ENCODE measurements around the gene RTEL1. TPM values are rescaled to one million over a fixed set of nuclear protein-coding genes. Genes with fewer than 3 reads are reported as not detected.

The RTEL1 gene
- polyA plus RNA-seq, 1 experiment: 11.3 TPM

DNA sequence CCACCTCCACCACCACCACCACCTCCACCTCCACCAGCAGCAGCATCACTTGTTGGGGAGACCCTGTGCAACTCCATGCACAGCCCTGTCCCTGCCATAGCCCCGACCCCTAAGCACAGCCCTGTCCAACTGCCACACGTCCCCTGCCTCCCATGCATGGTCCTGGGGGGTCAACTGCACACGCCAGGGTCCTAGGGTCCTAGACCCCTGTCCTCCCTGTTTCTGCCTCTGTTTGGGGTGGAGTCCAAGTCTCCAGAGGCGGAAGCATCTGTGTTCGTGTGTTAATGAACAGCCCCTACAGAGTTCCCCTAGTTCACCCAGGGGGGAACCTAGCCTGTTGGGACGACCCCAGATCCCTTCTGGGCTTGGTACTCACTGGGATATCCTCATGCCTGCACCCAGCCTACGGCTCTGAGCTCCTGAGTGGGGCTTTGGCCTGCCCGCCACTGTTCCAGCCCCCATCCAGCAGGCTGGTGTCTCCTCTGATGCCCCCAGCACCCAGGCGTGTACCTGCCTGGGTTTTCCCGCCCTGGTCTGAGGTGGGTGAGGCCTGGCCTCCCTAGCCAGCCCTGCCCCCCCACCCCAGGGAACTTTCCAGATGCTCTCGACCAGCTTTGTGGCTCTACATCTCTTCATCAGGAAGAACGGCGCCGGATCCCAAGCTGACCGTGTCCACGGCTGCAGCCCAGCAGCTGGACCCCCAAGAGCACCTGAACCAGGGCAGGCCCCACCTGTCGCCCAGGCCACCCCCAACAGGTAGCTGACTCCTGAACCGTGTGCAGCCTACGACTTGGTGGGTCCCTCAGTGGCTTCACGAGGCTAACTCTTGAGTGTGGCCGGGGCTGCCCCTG lies 35.8 kb downstream of the RTEL1 start:
- CTCF ChIA-PET: no interaction called here
- no peaks in the 10 kb centered on the region for H3K27me3 ChIP-seq (ENCODE audit: control insufficient read depth, insufficient read depth, low read length)
- H3K4me3 ChIP-seq (ENCODE audit: low read depth, low read length): no peak overlapping the region
- DNase-seq (ENCODE audit: low read depth, low spot score): no peak
- H3K27ac ChIP-seq (ENCODE audit: low read depth, low read length): no peak overlapping the region
- TF ChIP-seq, protein P1, sequence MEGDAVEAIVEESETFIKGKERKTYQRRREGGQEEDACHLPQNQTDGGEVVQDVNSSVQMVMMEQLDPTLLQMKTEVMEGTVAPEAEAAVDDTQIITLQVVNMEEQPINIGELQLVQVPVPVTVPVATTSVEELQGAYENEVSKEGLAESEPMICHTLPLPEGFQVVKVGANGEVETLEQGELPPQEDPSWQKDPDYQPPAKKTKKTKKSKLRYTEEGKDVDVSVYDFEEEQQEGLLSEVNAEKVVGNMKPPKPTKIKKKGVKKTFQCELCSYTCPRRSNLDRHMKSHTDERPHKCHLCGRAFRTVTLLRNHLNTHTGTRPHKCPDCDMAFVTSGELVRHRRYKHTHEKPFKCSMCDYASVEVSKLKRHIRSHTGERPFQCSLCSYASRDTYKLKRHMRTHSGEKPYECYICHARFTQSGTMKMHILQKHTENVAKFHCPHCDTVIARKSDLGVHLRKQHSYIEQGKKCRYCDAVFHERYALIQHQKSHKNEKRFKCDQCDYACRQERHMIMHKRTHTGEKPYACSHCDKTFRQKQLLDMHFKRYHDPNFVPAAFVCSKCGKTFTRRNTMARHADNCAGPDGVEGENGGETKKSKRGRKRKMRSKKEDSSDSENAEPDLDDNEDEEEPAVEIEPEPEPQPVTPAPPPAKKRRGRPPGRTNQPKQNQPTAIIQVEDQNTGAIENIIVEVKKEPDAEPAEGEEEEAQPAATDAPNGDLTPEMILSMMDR (IDR thresholded peaks at IDR 0.05; ENCODE audit: low read depth, low read length): no peak
- H3K9me3 ChIP-seq (ENCODE audit: control insufficient read depth, insufficient read depth, low read length): no peaks in the 10 kb centered on the region; the same call in 1 of the 2 replicates
- POLR2A ChIA-PET: interaction anchor here (0.6 kb wide), 1 partner anchor 17 kb away, joined by 4 read pairs; no protein-coding TSS in a partner anchor

DNA sequence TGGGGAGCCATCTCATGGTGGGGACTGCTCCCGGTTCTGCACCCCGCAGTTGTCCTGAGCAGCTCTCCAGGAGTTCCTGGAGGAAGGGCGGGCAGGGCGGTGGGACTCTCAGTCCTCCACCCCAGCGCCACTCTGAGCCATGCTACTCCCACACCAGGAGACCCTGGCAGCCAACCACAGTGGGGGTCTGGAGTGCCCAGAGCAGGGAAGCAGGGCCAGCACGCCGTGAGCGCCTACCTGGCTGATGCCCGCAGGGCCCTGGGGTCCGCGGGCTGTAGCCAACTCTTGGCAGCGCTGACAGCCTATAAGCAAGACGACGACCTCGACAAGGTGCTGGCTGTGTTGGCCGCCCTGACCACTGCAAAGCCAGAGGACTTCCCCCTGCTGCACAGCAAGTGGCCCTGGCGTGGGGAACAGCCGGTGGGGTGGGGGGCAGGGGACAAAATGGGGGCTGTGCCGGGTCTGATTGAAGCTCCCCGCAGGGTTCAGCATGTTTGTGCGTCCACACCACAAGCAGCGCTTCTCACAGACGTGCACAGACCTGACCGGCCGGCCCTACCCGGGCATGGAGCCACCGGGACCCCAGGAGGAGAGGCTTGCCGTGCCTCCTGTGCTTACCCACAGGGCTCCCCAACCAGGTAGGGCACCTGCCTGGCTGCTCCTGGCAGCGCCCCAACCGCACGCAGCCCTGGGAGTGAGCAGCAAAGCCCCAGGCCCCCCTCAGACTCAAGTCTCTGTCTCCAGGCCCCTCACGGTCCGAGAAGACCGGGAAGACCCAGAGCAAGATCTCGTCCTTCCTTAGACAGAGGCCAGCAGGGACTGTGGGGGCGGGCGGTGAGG lies 36.7 kb downstream of the RTEL1 start:
- no peak for DNase-seq (ENCODE audit: low read depth, low spot score)

DNA sequence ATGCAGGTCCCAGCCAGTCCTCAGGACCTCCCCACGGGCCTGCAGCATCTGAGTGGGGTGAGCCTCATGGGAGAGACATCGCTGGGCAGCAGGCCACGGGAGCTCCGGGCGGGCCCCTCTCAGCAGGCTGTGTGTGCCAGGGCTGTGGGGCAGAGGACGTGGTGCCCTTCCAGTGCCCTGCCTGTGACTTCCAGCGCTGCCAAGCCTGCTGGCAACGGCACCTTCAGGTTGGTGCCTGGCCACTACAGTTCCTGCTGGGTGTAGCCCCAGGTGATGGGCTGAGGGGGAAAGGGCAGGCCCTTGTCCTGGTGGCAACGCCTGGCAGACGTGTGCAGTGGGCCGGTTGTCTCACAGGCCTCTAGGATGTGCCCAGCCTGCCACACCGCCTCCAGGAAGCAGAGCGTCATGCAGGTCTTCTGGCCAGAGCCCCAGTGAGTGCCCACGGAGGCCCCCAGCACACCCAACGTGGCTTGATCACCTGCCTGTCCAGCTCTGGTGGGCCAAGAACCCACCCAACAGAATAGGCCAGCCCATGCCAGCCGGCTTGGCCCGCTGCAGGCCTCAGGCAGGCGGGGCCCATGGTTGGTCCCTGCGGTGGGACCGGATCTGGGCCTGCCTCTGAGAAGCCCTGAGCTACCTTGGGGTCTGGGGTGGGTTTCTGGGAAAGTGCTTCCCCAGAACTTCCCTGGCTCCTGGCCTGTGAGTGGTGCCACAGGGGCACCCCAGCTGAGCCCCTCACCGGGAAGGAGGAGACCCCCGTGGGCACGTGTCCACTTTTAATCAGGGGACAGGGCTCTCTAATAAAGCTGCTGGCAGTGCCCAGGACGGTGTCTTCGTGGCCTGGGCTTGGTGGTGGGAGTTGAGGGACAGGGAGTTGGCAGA lies 37.6 kb downstream of the RTEL1 start:
- TF ChIP-seq, protein P1 (IDR thresholded peaks at IDR 0.05; ENCODE audit: low read depth, low read length): no peak
- ChIA-PET POLR2A (interaction anchor here (0.7 to 1.5 kb wide), 3 partner anchors 9 to 45 kb away, joined by 3 to 4 read pairs (median 4); no protein-coding TSS in a partner anchor), CTCF (no interaction called here)
- no peak overlapping the region for H3K4me3 ChIP-seq (ENCODE audit: low read depth, low read length)
- no peaks in the 10 kb centered on the region; the same call in 1 of the 2 replicates for H3K9me3 ChIP-seq (ENCODE audit: control insufficient read depth, insufficient read depth, low read length)
- H3K27me3 ChIP-seq (ENCODE audit: control insufficient read depth, insufficient read depth, low read length): no peaks in the 10 kb centered on the region
- DNase-seq (ENCODE audit: low read depth, low spot score): no peak
- H3K27ac ChIP-seq (ENCODE audit: low read depth, low read length): no peak overlapping the region

More for the DNA sequence above, 36.7 kb downstream of the RTEL1 start:
- H3K27ac ChIP-seq (ENCODE audit: low read depth, low read length): no peak overlapping the region
- TF ChIP-seq, protein P1 (IDR thresholded peaks at IDR 0.05; ENCODE audit: low read depth, low read length): no peak
- CTCF ChIA-PET: no interaction called here
- POLR2A ChIA-PET: interaction anchor here (0.7 to 1.5 kb wide), 2 partner anchors 8 to 12 kb away, joined by 3 to 4 read pairs; no protein-coding TSS in a partner anchor
- H3K4me3 ChIP-seq (ENCODE audit: low read depth, low read length): no peak overlapping the region
- H3K9me3 ChIP-seq (ENCODE audit: control insufficient read depth, insufficient read depth, low read length): no peaks in the 10 kb centered on the region; the same call in 1 of the 2 replicates
- no peaks in the 10 kb centered on the region for H3K27me3 ChIP-seq (ENCODE audit: control insufficient read depth, insufficient read depth, low read length)

DNA sequence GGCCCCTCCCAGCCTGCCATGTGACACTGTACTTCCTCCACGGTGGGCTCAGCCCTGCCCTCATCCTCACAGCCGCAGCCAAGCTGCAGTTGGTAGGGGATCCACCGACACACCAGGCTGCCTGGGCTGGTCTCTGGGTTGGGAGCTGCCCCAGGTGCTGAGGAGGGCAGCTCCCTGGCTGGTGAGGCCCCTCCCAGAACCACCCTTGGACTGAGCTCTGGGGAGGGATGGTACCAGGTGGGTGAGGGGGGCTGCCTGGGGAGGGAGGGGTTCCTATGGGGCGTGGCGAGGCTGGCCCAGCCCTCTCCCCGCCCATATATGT lies 38.2 kb downstream of the RTEL1 start:
- ChIA-PET POLR2A (interaction anchor here (0.9 to 1.5 kb wide), 2 partner anchors 10 to 44 kb away, joined by 4 read pairs; no protein-coding TSS in a partner anchor), CTCF (no interaction called here)
- DNase-seq (ENCODE audit: low read depth, low spot score): no peak
- H3K4me3 ChIP-seq (ENCODE audit: low read depth, low read length): peak overlapping the region; percentile 36; the same call in 1 of the 2 replicates
- TF ChIP-seq, protein P1 (IDR thresholded peaks at IDR 0.05; ENCODE audit: low read depth, low read length): no peak
- H3K27me3 ChIP-seq (ENCODE audit: control insufficient read depth, insufficient read depth, low read length): no peaks in the 10 kb centered on the region
- H3K9me3 ChIP-seq (ENCODE audit: control insufficient read depth, insufficient read depth, low read length): no peaks in the 10 kb centered on the region; the same call in 1 of the 2 replicates
- no peak overlapping the region for H3K27ac ChIP-seq (ENCODE audit: low read depth, low read length)

All from AG04450 (cell line).